ENCODE data around the gene IKZF4.

Gene IKZF4

DNA sequence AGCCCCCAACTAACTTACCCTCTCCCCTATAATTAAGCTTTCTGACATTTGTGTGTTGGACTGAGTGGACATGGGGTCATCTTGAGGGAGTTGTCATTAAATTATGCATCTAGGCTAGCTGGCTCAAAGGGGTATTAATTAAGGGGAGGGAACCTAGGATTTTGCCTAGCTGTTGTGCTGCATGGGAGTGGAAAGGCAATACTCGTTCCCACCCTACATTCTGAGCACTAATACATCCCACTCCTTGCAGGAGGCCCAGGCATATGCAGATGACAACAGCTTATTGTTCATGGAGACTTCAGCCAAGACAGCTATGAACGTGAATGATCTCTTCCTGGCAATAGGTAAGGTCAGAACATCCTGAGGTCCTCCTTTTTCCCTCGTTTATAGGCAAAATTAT lies 29.7 kb upstream of the IKZF4 start:
- TF ChIP-seq POLR2AphosphoS5 (IDR thresholded peaks at IDR 0.05; ENCODE audit: low read depth) (no peak), REST (IDR thresholded peaks at IDR 0.05; ENCODE audit: insufficient replicate concordance, low read depth) (no peak)
- H3K4me3 ChIP-seq (replicated peaks; ENCODE audit: insufficient read depth, low read length), result no peak overlapping the region
- no peak for DNase-seq (ENCODE audit: low read depth in 1 of 2, low spot score in 1 of 2)
- H3K27ac ChIP-seq (replicated peaks), result no peak overlapping the region
- no peaks in the 10 kb centered on the region for H3K27me3 ChIP-seq (ENCODE audit: insufficient read depth, poor library complexity, severe bottlenecking)

GRCh38 chr12:55993230-55993853 lies 27.5 kb upstream of the IKZF4 start:
- H3K27ac ChIP-seq (replicated peaks), result no peak overlapping the region
- TF ChIP-seq REST (IDR thresholded peaks at IDR 0.05; ENCODE audit: insufficient replicate concordance, low read depth), result no peak
- no peak for TF ChIP-seq POLR2AphosphoS5 (IDR thresholded peaks at IDR 0.05; ENCODE audit: low read depth)
- no peak for TF ChIP-seq GABPA (IDR thresholded peaks at IDR 0.05; ENCODE audit: low read depth)
- TF ChIP-seq, protein P1, sequence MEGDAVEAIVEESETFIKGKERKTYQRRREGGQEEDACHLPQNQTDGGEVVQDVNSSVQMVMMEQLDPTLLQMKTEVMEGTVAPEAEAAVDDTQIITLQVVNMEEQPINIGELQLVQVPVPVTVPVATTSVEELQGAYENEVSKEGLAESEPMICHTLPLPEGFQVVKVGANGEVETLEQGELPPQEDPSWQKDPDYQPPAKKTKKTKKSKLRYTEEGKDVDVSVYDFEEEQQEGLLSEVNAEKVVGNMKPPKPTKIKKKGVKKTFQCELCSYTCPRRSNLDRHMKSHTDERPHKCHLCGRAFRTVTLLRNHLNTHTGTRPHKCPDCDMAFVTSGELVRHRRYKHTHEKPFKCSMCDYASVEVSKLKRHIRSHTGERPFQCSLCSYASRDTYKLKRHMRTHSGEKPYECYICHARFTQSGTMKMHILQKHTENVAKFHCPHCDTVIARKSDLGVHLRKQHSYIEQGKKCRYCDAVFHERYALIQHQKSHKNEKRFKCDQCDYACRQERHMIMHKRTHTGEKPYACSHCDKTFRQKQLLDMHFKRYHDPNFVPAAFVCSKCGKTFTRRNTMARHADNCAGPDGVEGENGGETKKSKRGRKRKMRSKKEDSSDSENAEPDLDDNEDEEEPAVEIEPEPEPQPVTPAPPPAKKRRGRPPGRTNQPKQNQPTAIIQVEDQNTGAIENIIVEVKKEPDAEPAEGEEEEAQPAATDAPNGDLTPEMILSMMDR (IDR thresholded peaks at IDR 0.05; ENCODE audit: insufficient read depth, low read length), result no peak
- no peak for TF ChIP-seq SPI1 (IDR thresholded peaks at IDR 0.05; ENCODE audit: borderline replicate concordance, low read depth)
- H3K27me3 ChIP-seq (ENCODE audit: insufficient read depth, poor library complexity, severe bottlenecking), result no peaks in the 10 kb centered on the region
- H3K4me3 ChIP-seq (replicated peaks; ENCODE audit: insufficient read depth, low read length), result no peak overlapping the region
- no peak for DNase-seq (ENCODE audit: low read depth in 1 of 2, low spot score in 1 of 2)

DNA sequence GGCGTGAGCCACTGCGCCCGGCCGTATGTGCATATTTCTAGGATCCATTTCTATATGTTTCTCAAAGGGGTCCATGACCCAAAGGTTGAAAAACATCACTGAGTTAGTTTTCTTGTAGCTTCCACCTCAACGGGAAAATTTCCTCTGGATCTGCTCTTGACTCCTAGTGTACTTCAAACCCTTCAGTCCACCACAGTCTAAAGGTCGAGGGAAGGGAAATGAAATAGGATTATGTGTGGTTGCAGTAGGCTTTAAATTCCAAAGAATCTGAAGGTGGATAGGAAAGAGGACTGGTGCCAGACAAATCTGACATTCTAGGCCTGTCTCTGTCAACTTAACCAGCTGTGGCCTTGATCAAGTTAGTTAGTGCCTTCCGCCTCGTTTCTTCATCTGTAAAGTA lies 25.5 kb upstream of the IKZF4 start:
- DNase-seq (ENCODE audit: low read depth in 1 of 2, low spot score in 1 of 2), result no peak
- Histone ChIP-seq H3K27me3 (ENCODE audit: insufficient read depth, poor library complexity, severe bottlenecking) (no peaks in the 10 kb centered on the region), H3K4me3 (replicated peaks; ENCODE audit: insufficient read depth, low read length) (no peak overlapping the region), H3K27ac (replicated peaks) (no peak overlapping the region)
- TF ChIP-seq REST (IDR thresholded peaks at IDR 0.05; ENCODE audit: insufficient replicate concordance, low read depth) (no peak), SPI1 (IDR thresholded peaks at IDR 0.05; ENCODE audit: borderline replicate concordance, low read depth) (no peak), POLR2AphosphoS5 (IDR thresholded peaks at IDR 0.05; ENCODE audit: low read depth) (no peak), GABPA (IDR thresholded peaks at IDR 0.05; ENCODE audit: low read depth) (no peak)
- TF ChIP-seq, protein P1 (IDR thresholded peaks at IDR 0.05; ENCODE audit: insufficient read depth, low read length), result no peak
